Trophoblast cell (in vitro differentiated cells and primary cell): ENCODE results near the gene CD244.
"Not testable (repeated sequence)": the region's sequence is repeated elsewhere in the genome, so short reads cannot be mapped to it uniquely, and the experiment has no call there.

Experiments used
- DNase-seq, 2 donors: peaks; one replicate each; pipeline ENCODE4 v3.0.0-alpha.2; 2016
- H2AFZ ChIP-seq: 2 replicates; pipeline ENCODE4 v1.6.1; 2013; ENCODE audit warnings: low read length, moderate library complexity, mild to moderate bottlenecking; ENCODE audit not compliant: insufficient read depth, poor library complexity
- H2AK5ac ChIP-seq: 2 replicates; pipeline ENCODE4 v1.6.1; 2013; ENCODE audit warnings: mild to moderate bottlenecking, low read length
- H2BK120ac ChIP-seq: 2 replicates; pipeline ENCODE4 v1.6.1; 2013; ENCODE audit warnings: low read length, mild to moderate bottlenecking, moderate library complexity; ENCODE audit not compliant: insufficient read depth, poor library complexity
- H2BK12ac ChIP-seq: 2 replicates; pipeline ENCODE4 v1.6.1; 2013; ENCODE audit warnings: mild to moderate bottlenecking, low read length, moderate library complexity
- H2BK5ac ChIP-seq: 2 replicates; pipeline ENCODE4 v1.6.1; 2013; ENCODE audit warnings: low read length, low read depth, moderate library complexity, mild to moderate bottlenecking; ENCODE audit not compliant: poor library complexity
- H3K14ac ChIP-seq: 2 replicates; pipeline ENCODE4 v1.6.1; 2013; ENCODE audit warnings: mild to moderate bottlenecking, low read length
- H3K18ac ChIP-seq: 2 replicates; pipeline ENCODE4 v1.6.1; 2013; ENCODE audit warnings: mild to moderate bottlenecking, low read length
- H3K23ac ChIP-seq: 2 replicates; pipeline ENCODE4 v1.6.1; 2013; ENCODE audit warnings: low read length
- H3K27ac ChIP-seq: 2 replicates; pipeline ENCODE4 v1.5.1; 2013; ENCODE audit warnings: low read depth, mild to moderate bottlenecking, inconsistent platforms, low read length, moderate library complexity
- H3K27me3 ChIP-seq: 2 replicates; pipeline ENCODE4 v1.6.1; 2013; ENCODE audit warnings: inconsistent platforms, mild to moderate bottlenecking, low read length, moderate library complexity; ENCODE audit not compliant: insufficient read depth
- H3K36me3 ChIP-seq, 2 experiments: 1 replicate in 1 of 2; 2 replicates in 1 of 2; pipeline ENCODE4 v1.6.1; 2013; ENCODE audit warnings: low read length in 2 of 2, mild to moderate bottlenecking in 2 of 2, moderate library complexity in 1 of 2; ENCODE audit not compliant: insufficient read depth in 2 of 2, control insufficient read depth in 1 of 2
- H3K4ac ChIP-seq: 2 replicates; pipeline ENCODE4 v1.6.1; 2013; ENCODE audit warnings: low read depth, mild to moderate bottlenecking, low read length, moderate library complexity
- H3K4me1 ChIP-seq, 2 experiments: 1 replicate in 1 of 2; 2 replicates in 1 of 2; pipeline ENCODE4 v1.6.1; 2013; ENCODE audit warnings: low read length in 2 of 2, mild to moderate bottlenecking in 2 of 2, moderate library complexity in 1 of 2; ENCODE audit not compliant: insufficient read depth in 2 of 2, control insufficient read depth in 1 of 2
- H3K4me2 ChIP-seq: 2 replicates; pipeline ENCODE4 v1.6.1; 2013; ENCODE audit warnings: inconsistent platforms, mild to moderate bottlenecking, low read length, moderate library complexity
- H3K4me3 ChIP-seq: 2 replicates; pipeline ENCODE4 v1.5.1; 2013; ENCODE audit warnings: mild to moderate bottlenecking, low read depth, low read length, inconsistent platforms
- H3K79me1 ChIP-seq: one replicate; pipeline ENCODE4 v1.6.1; 2013; ENCODE audit warnings: low read length
- H3K79me2 ChIP-seq: 2 replicates; pipeline ENCODE4 v1.6.1; 2013; ENCODE audit warnings: low read length, mild to moderate bottlenecking; ENCODE audit not compliant: control insufficient read depth, insufficient read depth, poor library complexity
- H3K9ac ChIP-seq: 2 replicates; pipeline ENCODE4 v1.6.1; 2013; ENCODE audit warnings: mild to moderate bottlenecking, low read length
- H3K9me3 ChIP-seq: 2 replicates; pipeline ENCODE4 v1.6.1; 2013; ENCODE audit warnings: low read depth, mild to moderate bottlenecking, control low read depth, inconsistent platforms, low read length; ENCODE audit not compliant: insufficient read depth
- H4K12ac ChIP-seq: 2 replicates; pipeline ENCODE4 v1.6.1; 2013; ENCODE audit warnings: low read depth, mild to moderate bottlenecking, low read length, moderate library complexity
- H4K8ac ChIP-seq: 2 replicates; pipeline ENCODE4 v1.6.1; 2013; ENCODE audit warnings: low read depth, mild to moderate bottlenecking, low read length, moderate library complexity
- H4K91ac ChIP-seq: one replicate; pipeline ENCODE4 v1.6.1; 2013; ENCODE audit warnings: low read depth, mild to moderate bottlenecking, low read length, moderate library complexity
- WGBS: extraction: QIAGEN DNeasy Blood & Tissue Kit; methylation state at CpG from one replicate; pipeline ENCODE4 v1.1.7; 2013; ENCODE audit warnings: missing lambda C conversion rate; ENCODE audit not compliant: insufficient read length, insufficient coverage; ENCODE audit errors: extremely low coverage; 5-methylcytosine and 5-hydroxymethylcytosine counted together

CD244 gene

GRCh38 chr1:160789051-160789701, 73.5 kb downstream of the CD244 start:
- WGBS: no CpG with 5 or more reads among the region's 11 CpGs
- Histone ChIP-seq H3K36me3 (no peaks in the 10 kb centered on the region), H3K79me2 (no peaks in the 10 kb centered on the region), H4K91ac (no peak overlapping the region), H3K14ac (no peak overlapping the region), H3K4me1 (no peaks in the 10 kb centered on the region), H3K18ac (no peak overlapping the region), H3K4ac (no peak overlapping the region), H3K9me3 (no peaks in the 10 kb centered on the region), H4K8ac (no peak overlapping the region), H2BK5ac (no peak overlapping the region), H2BK120ac (no peak overlapping the region), H2AK5ac (no peak overlapping the region), H3K4me2 (no peak overlapping the region), H3K9ac (no peak overlapping the region), H3K79me1 (no peaks in the 10 kb centered on the region), H3K23ac (no peak overlapping the region), H4K12ac (no peak overlapping the region), H3K27ac (no peak overlapping the region), H2BK12ac (no peak overlapping the region), H2AFZ (no peak overlapping the region), H3K4me3 (peak overlapping the region; percentile 19), H3K27me3 (no peaks in the 10 kb centered on the region)
- DNase-seq: no peak

GRCh38 chr1:160782988-160783765, 79.5 kb downstream of the CD244 start:
- H3K4me2 ChIP-seq, H2BK120ac ChIP-seq, H3K36me3 ChIP-seq, H2BK12ac ChIP-seq, H3K14ac ChIP-seq, H2AFZ ChIP-seq, H3K23ac ChIP-seq, H3K4ac ChIP-seq, H2BK5ac ChIP-seq, H3K79me2 ChIP-seq, H4K8ac ChIP-seq, H3K27me3 ChIP-seq, H3K18ac ChIP-seq, H3K27ac ChIP-seq, H3K4me3 ChIP-seq, H3K9ac ChIP-seq, H4K12ac ChIP-seq, H2AK5ac ChIP-seq, DNase-seq, H3K9me3 ChIP-seq: not testable (repeated sequence)
- WGBS: no CpG with 5 or more reads among the region's 25 CpGs
- H3K4me1 ChIP-seq: peaks cover 14 to 18% of the 10 kb centered on the region in 2 experiments
- peak overlapping the region; percentile 56 for H4K91ac ChIP-seq
- H3K79me1 ChIP-seq: peaks cover 13% of the 10 kb centered on the region

- Histone ChIP-seq H3K79me2 (peaks cover 5% of the 10 kb centered on the region), H2AFZ (peak overlapping the region; percentile 11), H3K23ac (no peak overlapping the region), H4K12ac (no peak overlapping the region), H2AK5ac (peak overlapping the region; percentile 22), H3K18ac (peak overlapping the region; percentile 26), H3K14ac (peak overlapping the region; percentile 48), H2BK12ac (peak overlapping the region; percentile 46), H3K79me1 (peaks cover 14% of the 10 kb centered on the region), H4K91ac (peak overlapping the region; percentile 87), H2BK5ac (peak overlapping the region; percentile 59), H3K9me3 (no peaks in the 10 kb centered on the region), H3K4me1 (peaks cover 14 to 18% of the 10 kb centered on the region in 2 experiments), H3K4me3 (no peak overlapping the region), H4K8ac (peak overlapping the region; percentile 50), H3K27me3 (no peaks in the 10 kb centered on the region), H2BK120ac (peak overlapping the region; percentile 75), H3K27ac (peak overlapping the region; percentile 64), H3K9ac (no peak overlapping the region), H3K4me2 (no peak overlapping the region), H3K4ac (no peak overlapping the region), H3K36me3 (no peaks in the 10 kb centered on the region)
- DNase-seq: no peak
- no CpG with 5 or more reads among the region's 9 CpGs for WGBS
These were observed 80.6 kb downstream of the CD244 start for GRCh38 chr1:160781914-160782689.

GRCh38 chr1:160781186-160781766, 81.4 kb downstream of the CD244 start:
- peak overlapping the region; percentile 65 for H3K18ac ChIP-seq
- no CpG with 5 or more reads among the region's 8 CpGs for WGBS
- H3K27me3 ChIP-seq: no peaks in the 10 kb centered on the region
- H3K4me2 ChIP-seq: peak overlapping the region; percentile 38
- H2BK12ac ChIP-seq: peak overlapping the region; percentile 75
- peak overlapping the region; percentile 55 for H3K14ac ChIP-seq
- H3K4me3 ChIP-seq: no peak overlapping the region
- H3K9me3 ChIP-seq: no peaks in the 10 kb centered on the region
- peak overlapping the region; percentile 87 for H4K91ac ChIP-seq
- H3K79me2 ChIP-seq: peaks cover 5% of the 10 kb centered on the region
- H3K4ac ChIP-seq: peak overlapping the region; percentile 61
- peak overlapping the region; percentile 6 for H3K23ac ChIP-seq
- H3K79me1 ChIP-seq: peaks cover 14% of the 10 kb centered on the region
- H2AK5ac ChIP-seq: peak overlapping the region; percentile 70
- peak overlapping the region; percentile 45 for H2BK120ac ChIP-seq
- peak overlapping the region; percentile 76 for H3K27ac ChIP-seq
- H2BK5ac ChIP-seq: peak overlapping the region; percentile 80
- peak; percentile 72 to 77 for DNase-seq
- no peak overlapping the region for H3K9ac ChIP-seq
- H4K12ac ChIP-seq: peak overlapping the region; percentile 28
- peaks cover 14 to 18% of the 10 kb centered on the region in 2 experiments for H3K4me1 ChIP-seq
- H3K36me3 ChIP-seq: no peaks in the 10 kb centered on the region
- H4K8ac ChIP-seq: peak overlapping the region; percentile 73
- H2AFZ ChIP-seq: peak overlapping the region; percentile 23
